GM12801 (cell line): ENCODE data around the gene SLAMF7.

Experiments used
- TF ChIP-seq, protein P1 (sequence below): IDR thresholded peaks from one replicate; pipeline ENCODE4 v1.5.1; 2011; ENCODE audit warnings: control low read depth; ENCODE audit not compliant: insufficient read length; ENCODE audit errors: extremely low read depth

Gene SLAMF7

DNA sequence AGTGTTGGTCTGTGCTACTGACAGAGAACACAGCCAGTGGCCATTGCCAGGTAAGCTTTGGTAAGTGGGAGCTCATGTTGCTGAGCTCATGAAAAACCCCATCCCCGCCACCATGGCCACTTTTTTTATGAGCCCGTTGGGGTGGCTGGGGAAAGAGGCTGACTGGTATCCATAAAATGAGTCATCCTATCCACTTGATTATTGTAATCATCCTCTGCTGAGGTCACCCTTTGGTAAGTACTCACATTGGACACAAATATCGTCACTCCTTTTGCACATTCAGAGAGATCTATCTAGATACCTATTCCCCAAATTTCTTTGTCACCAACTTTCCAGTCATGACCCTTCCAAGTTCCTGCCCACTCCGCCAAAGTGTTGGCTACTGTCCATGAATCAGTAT lies 22.0 kb downstream of the SLAMF7 start:
- TF ChIP-seq, protein P1, sequence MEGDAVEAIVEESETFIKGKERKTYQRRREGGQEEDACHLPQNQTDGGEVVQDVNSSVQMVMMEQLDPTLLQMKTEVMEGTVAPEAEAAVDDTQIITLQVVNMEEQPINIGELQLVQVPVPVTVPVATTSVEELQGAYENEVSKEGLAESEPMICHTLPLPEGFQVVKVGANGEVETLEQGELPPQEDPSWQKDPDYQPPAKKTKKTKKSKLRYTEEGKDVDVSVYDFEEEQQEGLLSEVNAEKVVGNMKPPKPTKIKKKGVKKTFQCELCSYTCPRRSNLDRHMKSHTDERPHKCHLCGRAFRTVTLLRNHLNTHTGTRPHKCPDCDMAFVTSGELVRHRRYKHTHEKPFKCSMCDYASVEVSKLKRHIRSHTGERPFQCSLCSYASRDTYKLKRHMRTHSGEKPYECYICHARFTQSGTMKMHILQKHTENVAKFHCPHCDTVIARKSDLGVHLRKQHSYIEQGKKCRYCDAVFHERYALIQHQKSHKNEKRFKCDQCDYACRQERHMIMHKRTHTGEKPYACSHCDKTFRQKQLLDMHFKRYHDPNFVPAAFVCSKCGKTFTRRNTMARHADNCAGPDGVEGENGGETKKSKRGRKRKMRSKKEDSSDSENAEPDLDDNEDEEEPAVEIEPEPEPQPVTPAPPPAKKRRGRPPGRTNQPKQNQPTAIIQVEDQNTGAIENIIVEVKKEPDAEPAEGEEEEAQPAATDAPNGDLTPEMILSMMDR: no peak

DNA sequence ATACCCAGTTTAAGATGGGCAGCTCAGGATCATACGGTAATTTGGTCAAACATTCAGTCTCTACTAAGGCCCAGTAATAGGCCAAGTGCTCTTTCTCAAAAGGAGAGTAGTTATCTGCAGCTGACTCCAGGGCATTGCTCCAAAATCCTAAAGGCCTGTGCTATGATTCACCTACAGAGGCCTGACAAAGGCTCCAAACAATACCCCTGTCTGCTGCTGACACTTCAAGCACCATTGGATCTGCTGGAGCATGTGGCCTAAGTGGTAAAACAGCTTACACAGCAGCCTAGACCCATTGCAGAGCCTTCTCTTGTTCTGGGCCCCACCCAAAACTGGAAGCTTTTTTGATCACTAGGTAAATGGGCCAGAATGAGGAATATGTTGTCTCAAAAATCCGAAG lies 22.8 kb downstream of the SLAMF7 start:
- TF ChIP-seq, protein P1: no peak

DNA sequence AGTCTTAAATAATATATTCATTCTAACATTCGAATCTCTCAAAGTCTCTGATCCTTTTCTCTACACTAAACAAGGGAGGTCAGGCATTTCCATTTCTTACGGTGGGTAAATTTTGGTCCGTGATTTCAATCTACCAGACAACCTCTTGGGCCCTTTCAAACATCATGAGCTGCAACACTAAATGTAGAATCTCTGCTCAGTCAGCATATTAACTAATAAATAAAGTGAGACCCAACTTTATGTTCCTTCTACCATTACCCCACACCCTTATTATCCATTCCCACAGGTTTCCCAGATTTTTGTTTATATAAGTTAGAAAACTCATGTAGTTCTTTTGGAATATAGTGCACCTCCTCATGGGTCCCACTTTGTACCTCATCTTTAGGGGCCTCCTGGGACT lies 24.9 kb downstream of the SLAMF7 start:
- TF ChIP-seq, protein P1: no peak

DNA sequence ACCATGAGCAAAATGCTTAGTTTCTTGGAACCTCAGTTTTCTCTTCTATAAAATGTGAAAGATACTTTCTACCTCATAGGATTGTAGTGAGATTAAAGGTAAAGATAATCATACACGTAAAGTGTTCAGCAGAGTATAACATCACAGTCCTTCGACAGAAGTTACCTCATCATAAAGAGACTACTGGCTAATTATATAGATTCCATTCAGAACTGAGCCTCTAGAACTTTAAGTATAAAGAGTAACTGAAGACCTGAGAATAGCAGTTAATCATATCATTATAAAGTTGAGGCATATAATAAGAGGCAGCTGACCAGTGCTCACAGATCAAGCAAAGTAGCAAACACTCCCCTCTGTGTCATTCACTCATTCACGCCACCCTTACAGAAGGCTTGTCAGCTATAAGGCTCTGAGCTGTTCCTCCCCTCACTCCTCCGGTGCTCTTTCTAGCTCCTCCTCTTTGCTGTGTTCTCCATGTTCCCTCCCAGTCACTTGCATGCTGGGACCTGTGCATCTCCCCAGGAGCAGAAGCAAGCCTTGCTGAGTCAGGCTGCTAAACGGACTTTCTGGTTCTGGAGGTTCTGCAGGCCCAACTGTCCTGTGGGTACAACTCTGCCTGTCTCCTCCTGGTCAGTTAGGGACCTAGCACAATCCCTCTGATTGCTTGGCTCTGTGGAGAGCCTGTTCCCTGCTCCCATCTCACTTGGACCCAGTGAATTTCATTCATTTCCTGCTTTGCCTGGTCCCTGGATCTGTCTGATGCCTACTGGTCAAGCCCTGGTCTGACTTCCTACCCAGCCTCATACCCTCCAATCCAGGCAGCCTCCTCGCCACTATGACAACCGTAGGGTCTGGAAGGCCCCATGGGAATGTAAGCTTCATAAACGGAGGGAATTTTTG lies 28.6 kb downstream of the SLAMF7 start:
- TF ChIP-seq, protein P1: no peak

DNA sequence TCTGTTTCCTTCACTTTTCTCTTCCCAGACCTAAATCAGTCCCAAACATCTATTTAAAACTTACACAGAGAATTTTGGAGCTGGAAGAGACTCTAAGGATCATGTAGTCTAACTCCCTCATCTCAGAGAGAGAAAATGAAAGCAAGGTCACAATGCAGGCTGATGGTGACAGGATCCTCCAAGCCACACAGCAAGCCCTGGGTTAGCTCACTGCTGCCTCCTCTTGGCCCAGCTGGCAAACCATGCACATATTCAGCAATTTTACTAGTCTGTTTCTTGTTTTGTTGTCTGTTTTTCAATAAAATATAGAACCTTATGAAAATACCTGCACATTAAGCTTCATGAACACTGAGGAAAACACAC lies 29.2 kb downstream of the SLAMF7 start:
- TF ChIP-seq, protein P1: peak; percentile 96

DNA sequence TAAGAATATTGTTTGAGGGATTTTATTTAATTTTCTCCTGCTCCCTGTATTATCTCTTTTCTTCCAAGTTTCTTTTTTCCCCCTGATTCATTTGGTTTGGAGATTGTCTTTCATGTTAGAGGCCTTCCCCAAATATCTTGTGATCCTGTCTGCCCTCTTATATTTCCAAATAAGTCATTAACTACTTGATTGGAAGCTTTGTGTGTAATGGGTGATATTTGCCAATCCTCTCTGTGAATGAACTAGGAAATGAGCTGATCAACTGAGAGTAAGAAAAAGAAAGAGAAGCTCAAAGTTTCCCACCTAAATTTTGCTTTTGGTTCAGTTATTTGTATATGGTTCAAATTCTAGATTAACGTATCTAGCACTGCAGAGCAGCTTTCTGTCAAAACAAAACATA lies 33.3 kb downstream of the SLAMF7 start:
- TF ChIP-seq, protein P1: no peak

DNA sequence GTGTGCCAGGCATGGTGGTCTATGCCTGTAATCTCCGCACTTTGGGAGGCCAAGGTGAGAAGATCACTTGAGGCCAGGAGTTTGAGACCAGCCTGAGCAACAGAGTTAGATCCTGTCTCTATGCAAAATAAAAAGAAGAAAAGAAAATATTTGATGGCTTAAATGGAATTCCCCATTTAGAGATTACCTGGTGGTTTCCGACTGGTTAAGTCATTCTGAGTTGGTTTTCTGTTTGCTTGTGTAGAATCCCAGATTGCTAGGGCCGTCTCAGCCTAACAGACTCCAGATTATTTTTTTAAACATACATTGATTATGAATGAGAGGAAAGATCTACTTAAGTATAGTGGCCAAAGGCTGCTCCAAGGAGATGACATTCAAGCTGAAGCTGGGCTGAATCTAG lies 34.0 kb downstream of the SLAMF7 start:
- TF ChIP-seq, protein P1: no peak
